Stimulated activated CD4-positive, alpha-beta T cell treated with anti-CD3 and anti-CD28 coated beads, Interleukin-1b, Interleukin-23, amount 100 ng/mL, for 4 hours (primary cell): ENCODE results near the gene ANKRD23.
"Not testable (repeated sequence)": the region's sequence is repeated elsewhere in the genome, so short reads cannot be mapped to it uniquely, and the experiment has no call there.

Source experiments
- DNase-seq, 2 donors: peaks; one replicate each; pipeline ENCODE4 v3.0.0-alpha.2; 2020; ENCODE audit warnings: low read depth in 2 of 2

The ANKRD23 gene

GRCh38 chr2:96798733-96799622 lies 44.8 kb downstream of the ANKRD23 start:
- no peak for DNase-seq

GRCh38 chr2:96797066-96797625 lies 46.7 kb downstream of the ANKRD23 start:
- DNase-seq: no peak

GRCh38 chr2:96796497-96796896 lies 47.3 kb downstream of the ANKRD23 start:
- not testable (repeated sequence) for DNase-seq

GRCh38 chr2:96795076-96795475 lies 48.7 kb downstream of the ANKRD23 start:
- DNase-seq: no peak

GRCh38 chr2:96792772-96793749 lies 50.8 kb downstream of the ANKRD23 start:
- no peak for DNase-seq

GRCh38 chr2:96789245-96789617 lies 54.6 kb downstream of the ANKRD23 start:
- no peak for DNase-seq

GRCh38 chr2:96788442-96789244 lies 55.2 kb downstream of the ANKRD23 start:
- DNase-seq: no peak
